Activated naive CD8-positive, alpha-beta T cell (primary cell): ENCODE data around the gene VAMP8.
"Not testable (repeated sequence)": the region's sequence is repeated elsewhere in the genome, so short reads cannot be mapped to it uniquely, and the experiment has no call there.

Source experiments
- H3K27ac Mint-ChIP-seq: one replicate; pipeline ENCODE4 v1.8.0; 2021; ENCODE audit warnings: mixed read lengths
- H3K27me3 Mint-ChIP-seq: one replicate; pipeline ENCODE4 v1.8.0; 2021; ENCODE audit warnings: mixed read lengths
- H3K36me3 Mint-ChIP-seq: one replicate; pipeline ENCODE4 v1.8.0; 2021; ENCODE audit warnings: mixed read lengths
- H3K4me1 Mint-ChIP-seq: one replicate; pipeline ENCODE4 v1.8.0; 2021; ENCODE audit warnings: low read depth, mixed read lengths
- H3K4me3 Mint-ChIP-seq: one replicate; pipeline ENCODE4 v1.8.0; 2021; ENCODE audit warnings: mild to moderate bottlenecking, mixed read lengths
- H3K9me3 Mint-ChIP-seq: one replicate; pipeline ENCODE4 v1.8.0; 2021; ENCODE audit warnings: low read depth, mixed read lengths

The VAMP8 gene

DNA sequence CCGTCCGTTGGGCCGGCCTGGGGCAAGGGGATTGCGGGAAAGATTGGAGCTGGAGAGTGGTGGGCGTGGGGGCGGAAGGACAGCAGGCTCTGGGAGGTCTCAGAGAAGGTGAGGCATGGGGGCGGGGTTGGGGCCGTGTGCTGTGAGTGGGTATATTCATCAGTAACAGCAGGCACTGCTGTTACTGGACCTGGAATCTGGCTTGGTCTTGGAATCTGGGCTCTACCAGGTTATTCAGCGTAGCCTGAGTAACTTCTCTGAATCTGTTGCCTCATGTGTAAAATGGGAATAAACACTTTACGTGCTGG, 18.6 kb downstream of the VAMP8 start:
- Mint-ChIP-seq H3K36me3 (no peaks in the 10 kb centered on the region), H3K27ac (peak overlapping the region; percentile 96), H3K4me1 (peaks cover 35% of the 10 kb centered on the region), H3K9me3 (no peaks in the 10 kb centered on the region), H3K4me3 (peak overlapping the region; percentile 98), H3K27me3 (no peaks in the 10 kb centered on the region)

GRCh38 chr2:85596486-85597143, 19.2 kb downstream of the VAMP8 start:
- Mint-ChIP-seq H3K36me3 (no peaks in the 10 kb centered on the region), H3K4me1 (peaks cover 37% of the 10 kb centered on the region), H3K9me3 (no peaks in the 10 kb centered on the region), H3K4me3 (peak overlapping the region; percentile 98), H3K27ac (peak overlapping the region; percentile 50), H3K27me3 (no peaks in the 10 kb centered on the region)

DNA sequence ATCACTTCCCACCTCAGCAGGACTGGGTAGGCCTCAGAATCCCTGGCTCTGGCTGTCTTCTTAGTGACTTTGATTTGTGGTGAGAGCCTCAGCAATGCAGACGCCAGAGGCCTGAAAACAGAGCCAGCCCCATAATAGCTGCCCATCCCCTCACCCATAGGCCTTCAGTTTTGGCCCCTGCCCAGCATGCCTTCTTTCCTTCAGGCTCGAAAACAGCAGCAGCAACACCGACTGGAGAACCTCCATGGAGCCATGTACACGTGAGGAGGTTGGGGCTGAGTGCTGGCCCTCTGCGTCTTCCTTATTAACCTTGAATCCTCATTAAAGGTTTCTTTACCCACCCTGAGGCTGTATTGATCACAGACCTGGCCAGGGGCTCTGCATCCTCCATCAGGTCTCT, 19.9 kb downstream of the VAMP8 start:
- no peaks in the 10 kb centered on the region for H3K27me3 Mint-ChIP-seq
- no peaks in the 10 kb centered on the region for H3K9me3 Mint-ChIP-seq
- H3K27ac Mint-ChIP-seq = no peak overlapping the region
- H3K4me1 Mint-ChIP-seq = peaks cover 40% of the 10 kb centered on the region
- peak overlapping the region; percentile 98 for H3K4me3 Mint-ChIP-seq
- no peaks in the 10 kb centered on the region for H3K36me3 Mint-ChIP-seq

GRCh38 chr2:85598594-85599340, 21.4 kb downstream of the VAMP8 start:
- Mint-ChIP-seq H3K27me3 (no peaks in the 10 kb centered on the region), H3K36me3 (no peaks in the 10 kb centered on the region), H3K9me3 (no peaks in the 10 kb centered on the region), H3K4me1 (peaks cover 46% of the 10 kb centered on the region), H3K4me3 (no peak overlapping the region), H3K27ac (no peak overlapping the region)

DNA sequence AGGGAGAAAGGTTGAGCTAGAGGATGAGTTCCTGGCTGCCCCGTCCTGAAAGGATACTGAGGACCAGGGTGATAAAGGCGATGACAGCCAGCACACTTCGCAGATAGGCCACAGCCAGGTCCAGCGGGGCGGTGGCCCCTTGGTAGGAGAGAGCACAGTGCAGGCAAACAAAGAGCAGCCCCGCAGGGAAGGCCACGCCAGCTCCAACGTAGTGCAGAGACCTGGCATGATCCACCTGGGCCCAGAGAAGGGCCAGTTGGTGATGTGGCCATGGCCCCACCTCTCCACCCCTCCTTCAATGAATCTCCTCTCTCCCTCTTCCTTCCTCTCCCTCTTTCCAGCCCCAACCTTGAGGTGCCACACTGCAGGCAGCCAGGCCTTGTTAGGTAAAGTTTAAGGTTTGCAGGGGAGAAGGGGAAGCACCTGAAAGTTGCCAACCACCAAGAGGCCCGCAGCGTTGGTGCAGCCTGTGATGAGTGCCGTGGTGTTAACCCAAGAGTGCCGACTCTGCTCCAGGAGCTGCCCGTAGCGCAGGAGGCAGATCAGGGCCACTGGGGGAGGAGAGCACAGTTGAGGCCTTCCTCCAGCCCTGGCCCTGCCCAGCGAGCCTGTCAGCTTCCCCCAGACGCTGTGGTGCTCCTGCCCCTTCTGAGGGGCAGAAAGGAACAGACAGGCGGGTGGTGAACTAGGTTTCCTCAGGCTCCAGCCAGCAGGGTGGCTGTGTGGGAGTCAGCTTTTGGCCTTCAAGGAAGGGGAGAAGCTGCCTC, 22.3 kb downstream of the VAMP8 start:
- H3K27me3 Mint-ChIP-seq = no peaks in the 10 kb centered on the region
- H3K36me3 Mint-ChIP-seq = no peaks in the 10 kb centered on the region
- H3K4me3 Mint-ChIP-seq = no peak overlapping the region
- peak overlapping the region; percentile 28 for H3K27ac Mint-ChIP-seq
- H3K4me1 Mint-ChIP-seq = peaks cover 45% of the 10 kb centered on the region
- H3K9me3 Mint-ChIP-seq = no peaks in the 10 kb centered on the region

GRCh38 chr2:85600235-85600575, 22.8 kb downstream of the VAMP8 start:
- Mint-ChIP-seq H3K4me1 (peaks cover 44% of the 10 kb centered on the region), H3K36me3 (no peaks in the 10 kb centered on the region), H3K9me3 (no peaks in the 10 kb centered on the region), H3K27me3 (no peaks in the 10 kb centered on the region), H3K4me3 (peak overlapping the region; percentile 20), H3K27ac (no peak overlapping the region)

GRCh38 chr2:85600951-85601770, 23.8 kb downstream of the VAMP8 start:
- peaks cover 39% of the 10 kb centered on the region for H3K4me1 Mint-ChIP-seq
- peak overlapping the region; percentile 70 for H3K27ac Mint-ChIP-seq
- no peaks in the 10 kb centered on the region for H3K27me3 Mint-ChIP-seq
- no peaks in the 10 kb centered on the region for H3K9me3 Mint-ChIP-seq
- H3K4me3 Mint-ChIP-seq = peak overlapping the region; percentile 87
- H3K36me3 Mint-ChIP-seq = no peaks in the 10 kb centered on the region

DNA sequence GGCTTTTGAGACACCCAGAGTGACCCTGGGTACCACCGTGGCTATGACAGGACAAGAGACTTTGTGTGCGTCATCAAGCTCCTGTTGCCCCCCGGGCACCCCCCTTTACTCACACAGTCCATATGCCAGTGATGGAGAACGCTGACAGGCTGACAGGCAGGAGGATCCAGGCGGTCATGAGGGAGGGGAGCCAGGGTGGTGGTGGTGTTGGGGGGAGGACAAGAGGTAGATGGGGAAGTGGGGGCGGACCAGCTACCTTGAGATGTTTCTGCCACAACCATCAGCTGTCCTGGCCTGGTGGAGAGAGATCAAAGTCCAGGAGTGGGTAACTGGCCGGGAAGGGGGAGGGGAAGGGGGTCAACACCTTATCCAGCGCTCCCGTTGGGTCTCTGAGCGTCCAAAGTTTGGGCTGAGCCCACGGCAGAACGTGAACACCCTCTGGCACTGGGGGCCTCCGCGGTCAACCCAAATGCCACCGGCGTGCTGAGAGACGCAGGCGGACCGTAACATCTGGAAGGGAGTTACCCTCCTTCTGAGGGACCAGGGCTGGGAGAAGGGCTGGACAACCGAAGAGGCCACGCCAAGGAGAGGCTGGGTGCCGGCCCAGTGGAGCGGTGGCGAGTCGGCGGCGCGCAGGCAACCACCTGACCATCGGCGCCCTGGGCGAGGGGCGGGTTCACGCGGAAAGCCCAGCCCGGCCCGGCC, 24.5 kb downstream of the VAMP8 start:
- Mint-ChIP-seq H3K4me1 (peaks cover 32% of the 10 kb centered on the region), H3K27me3 (no peaks in the 10 kb centered on the region), H3K4me3 (peak overlapping the region; percentile 87), H3K36me3 (no peaks in the 10 kb centered on the region), H3K27ac (peak overlapping the region; percentile 80), H3K9me3 (no peaks in the 10 kb centered on the region)

- H3K36me3 Mint-ChIP-seq = no peaks in the 10 kb centered on the region
- H3K9me3 Mint-ChIP-seq = no peaks in the 10 kb centered on the region
These were observed 25.3 kb downstream of the VAMP8 start, which contains the start of gene TMEM150A for GRCh38 chr2:85602476-85603234. Gene TMEM150A, minus strand, starts transcription at chr2:85602698. Its CDS starts 750 bp downstream, at chr2:85601948.

DNA sequence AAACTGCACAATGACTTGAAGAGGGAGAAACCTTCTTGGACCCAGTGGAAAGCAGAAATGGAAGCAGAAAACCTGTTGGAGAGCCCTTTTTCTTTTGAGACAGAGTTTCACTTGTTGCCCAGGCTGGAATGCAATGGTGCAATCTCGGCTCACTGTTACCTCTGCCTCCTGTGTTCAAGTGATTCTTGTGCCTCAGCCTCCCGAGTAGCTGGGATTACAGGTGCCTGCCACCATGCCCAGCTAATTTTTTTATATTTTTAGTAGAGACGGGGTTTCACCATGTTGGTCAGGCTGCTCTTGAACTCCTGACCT, 26.7 kb downstream of the VAMP8 start:
- peak overlapping the region; percentile 84 for H3K27ac Mint-ChIP-seq
- not testable (repeated sequence) for H3K27me3 Mint-ChIP-seq, H3K36me3 Mint-ChIP-seq, H3K9me3 Mint-ChIP-seq
- peak overlapping the region; percentile 90 for H3K4me3 Mint-ChIP-seq
- H3K4me1 Mint-ChIP-seq = peaks cover 32% of the 10 kb centered on the region

More at GRCh38 chr2:85602476-85603234, 25.3 kb downstream of the VAMP8 start, which contains the start of gene TMEM150A:
- Mint-ChIP-seq H3K27ac (peak within 1 kb of the TSS; percentile 80), H3K4me1 (peaks cover 29% of the 10 kb centered on the region), H3K4me3 (peak within 1 kb of the TSS; percentile 90), H3K27me3 (no peaks in the 10 kb centered on the region)

DNA sequence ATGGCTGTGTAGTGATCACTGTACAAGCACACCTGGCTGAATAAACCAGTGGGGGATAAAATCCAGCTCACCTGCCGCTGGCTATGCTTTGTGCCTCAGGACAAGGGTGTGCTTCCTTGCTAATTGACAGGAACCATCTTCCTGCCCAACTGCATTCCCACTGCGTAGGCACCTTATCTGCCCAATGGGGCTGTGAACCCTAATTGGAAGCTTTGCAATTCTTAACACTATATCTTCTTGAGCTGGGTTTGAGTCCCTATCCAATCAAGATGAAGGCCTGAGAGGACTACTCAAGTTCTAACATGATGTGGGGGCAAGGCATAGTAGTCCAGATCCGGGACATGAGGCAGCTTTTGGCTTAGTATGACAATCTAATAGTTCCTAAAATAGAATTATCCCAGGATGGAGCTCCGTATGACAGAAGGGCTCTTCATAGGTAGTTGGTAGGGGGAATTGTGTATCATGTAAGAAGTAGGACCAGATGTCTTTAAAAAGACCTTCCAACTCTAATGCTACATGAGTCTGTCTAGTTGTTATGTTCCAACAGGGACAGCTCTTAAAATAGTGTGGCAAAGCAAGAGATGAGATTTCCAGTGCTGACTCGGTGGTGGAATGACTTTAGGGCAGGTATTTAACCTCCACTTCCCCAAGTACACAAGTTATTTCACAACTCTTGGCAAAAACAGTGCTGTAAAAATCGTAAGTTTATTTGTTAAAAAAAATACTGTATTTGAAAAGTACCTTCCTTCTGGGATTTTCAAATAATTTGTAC, 27.4 kb downstream of the VAMP8 start:
- peak overlapping the region; percentile 16 for H3K27ac Mint-ChIP-seq
- peaks cover 36% of the 10 kb centered on the region for H3K4me1 Mint-ChIP-seq
- peak overlapping the region; percentile 90 for H3K4me3 Mint-ChIP-seq
- no peaks in the 10 kb centered on the region for H3K27me3 Mint-ChIP-seq
- H3K36me3 Mint-ChIP-seq = peaks cover 3% of the 10 kb centered on the region
- no peaks in the 10 kb centered on the region for H3K9me3 Mint-ChIP-seq

DNA sequence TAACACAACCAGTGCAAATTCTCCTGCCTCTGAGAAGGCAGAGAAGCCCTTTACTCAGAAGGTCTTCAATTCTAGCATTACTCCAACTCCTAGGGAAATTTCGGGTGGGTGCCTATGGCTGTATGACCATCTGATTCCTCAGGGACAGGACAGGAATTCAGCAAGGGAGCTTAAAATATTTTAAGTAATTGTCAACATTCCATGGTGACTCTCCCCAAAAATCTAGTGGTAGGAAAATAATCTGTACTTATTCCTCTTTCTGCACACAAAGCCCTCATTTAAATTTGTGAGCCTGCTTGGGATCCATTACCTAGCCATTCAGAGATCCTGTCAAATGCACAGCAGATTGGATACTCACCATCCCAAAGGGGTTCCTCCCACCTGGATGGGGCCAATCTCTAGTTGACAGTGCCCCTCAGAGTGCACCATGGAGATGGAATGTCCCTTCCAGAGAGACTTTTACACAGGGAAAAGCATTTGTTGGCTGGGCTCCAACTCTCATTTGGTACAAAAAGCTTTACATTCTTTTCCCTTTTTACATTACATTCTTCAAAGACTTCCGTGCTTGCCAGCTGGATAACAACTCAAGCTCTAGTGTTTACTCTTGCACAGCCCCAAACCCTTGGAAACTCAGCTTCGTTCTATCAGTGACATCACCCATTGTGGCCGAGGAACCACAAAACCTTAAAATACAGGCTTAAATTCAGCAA, 28.2 kb downstream of the VAMP8 start:
- no peaks in the 10 kb centered on the region for H3K27me3 Mint-ChIP-seq
- peaks cover 6% of the 10 kb centered on the region for H3K36me3 Mint-ChIP-seq
- no peak overlapping the region for H3K4me3 Mint-ChIP-seq
- H3K4me1 Mint-ChIP-seq = peaks cover 41% of the 10 kb centered on the region
- H3K9me3 Mint-ChIP-seq = no peaks in the 10 kb centered on the region
- peak overlapping the region; percentile 58 for H3K27ac Mint-ChIP-seq

GRCh38 chr2:85606116-85606455, 28.7 kb downstream of the VAMP8 start:
- no peak overlapping the region for H3K4me3 Mint-ChIP-seq
- H3K9me3 Mint-ChIP-seq = no peaks in the 10 kb centered on the region
- no peaks in the 10 kb centered on the region for H3K27me3 Mint-ChIP-seq
- peaks cover 6% of the 10 kb centered on the region for H3K36me3 Mint-ChIP-seq
- peaks cover 41% of the 10 kb centered on the region for H3K4me1 Mint-ChIP-seq
- H3K27ac Mint-ChIP-seq = peak overlapping the region; percentile 58
